ENCODE data around the gene CRHBP. TPM values are rescaled to one million over a fixed set of nuclear protein-coding genes. Genes with fewer than 3 reads are reported as not detected.
"Not testable (repeated sequence)": the region's sequence is repeated elsewhere in the genome, so short reads cannot be mapped to it uniquely, and the experiment has no call there.

CRHBP gene, protein sequence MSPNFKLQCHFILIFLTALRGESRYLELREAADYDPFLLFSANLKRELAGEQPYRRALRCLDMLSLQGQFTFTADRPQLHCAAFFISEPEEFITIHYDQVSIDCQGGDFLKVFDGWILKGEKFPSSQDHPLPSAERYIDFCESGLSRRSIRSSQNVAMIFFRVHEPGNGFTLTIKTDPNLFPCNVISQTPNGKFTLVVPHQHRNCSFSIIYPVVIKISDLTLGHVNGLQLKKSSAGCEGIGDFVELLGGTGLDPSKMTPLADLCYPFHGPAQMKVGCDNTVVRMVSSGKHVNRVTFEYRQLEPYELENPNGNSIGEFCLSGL
- total RNA-seq: under 1 TPM in 1 of 2 experiments, not detected in 1; 0.20 TPM

DNA sequence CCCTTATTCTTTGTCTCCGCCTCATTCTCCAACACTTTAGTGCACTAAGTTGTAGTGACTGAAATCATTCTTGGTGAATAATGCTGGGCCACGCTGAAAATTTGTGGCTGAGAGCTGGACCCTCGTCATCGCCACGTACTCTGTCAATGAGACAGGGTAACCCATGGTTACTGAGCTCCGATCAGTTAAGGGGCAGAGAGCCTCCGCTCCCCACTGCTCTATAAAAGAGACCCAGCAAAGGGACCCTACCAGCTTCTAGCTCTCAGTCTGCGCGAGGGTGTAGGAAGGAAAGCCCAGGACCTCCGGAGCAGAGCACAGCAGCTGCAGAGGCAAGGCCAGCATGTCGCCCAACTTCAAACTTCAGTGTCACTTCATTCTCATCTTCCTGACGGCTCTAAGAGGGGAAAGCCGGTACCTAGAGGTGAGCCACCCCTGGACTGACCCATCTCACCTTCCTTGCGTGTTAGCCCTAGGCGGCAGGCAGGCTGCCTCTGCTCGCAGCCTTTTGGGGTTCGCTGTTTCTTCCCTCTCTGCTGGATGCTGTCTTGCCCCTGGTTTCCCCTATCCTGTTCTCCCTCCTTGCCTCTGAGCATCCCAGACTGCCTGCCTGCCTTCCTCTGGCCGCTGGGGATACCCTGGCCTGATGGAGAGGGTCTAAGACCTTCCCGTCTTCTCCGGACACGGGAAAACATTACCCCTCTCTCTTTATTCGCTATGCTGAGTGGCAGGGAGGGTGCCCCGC, at the start of gene CRHBP:
CRHBP (plus strand) TSS at position 251 of the 742 bp plus-strand sequence; CDS start at position 341, 90 bp downstream.
- H3K36me3 Mint-ChIP-seq: no peaks in the 10 kb centered on the region
- peaks cover 77% of the 10 kb centered on the region for H3K27me3 Mint-ChIP-seq
- DNase-seq: no peak
- no peak within 1 kb of the TSS for H3K27ac Mint-ChIP-seq
- no peaks in the 10 kb centered on the region for H3K4me1 Mint-ChIP-seq
- POLR2A ChIA-PET: no interaction called here
- peak within 1 kb of the TSS; percentile 48 for H3K4me3 Mint-ChIP-seq
- no peak for ATAC-seq (ENCODE audit: low read depth)
- H3K9me3 Mint-ChIP-seq: no peaks in the 10 kb centered on the region

DNA sequence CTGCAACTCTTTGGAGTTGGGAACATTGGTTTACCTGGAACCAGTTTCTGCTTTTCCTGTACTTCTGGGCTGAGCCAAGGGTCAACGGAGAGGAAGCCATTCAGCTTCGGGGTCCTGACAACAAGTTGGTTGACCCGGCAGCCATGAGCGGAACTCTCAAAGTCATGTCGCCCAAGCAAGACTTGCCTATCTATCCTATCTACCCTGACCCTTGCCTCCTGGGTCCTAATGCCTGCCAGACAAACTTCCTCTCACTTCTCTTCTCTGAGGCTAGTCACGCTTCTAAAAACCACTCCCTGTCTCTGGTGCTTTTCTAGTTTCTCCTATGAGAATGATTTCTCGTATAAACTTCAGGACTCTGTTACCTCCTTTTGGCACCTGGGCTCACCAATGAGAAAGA, 44.7 kb upstream of the CRHBP start:
- H3K4me1 Mint-ChIP-seq: no peaks in the 10 kb centered on the region
- DNase-seq (no peak), ATAC-seq (ENCODE audit: low read depth) (no peak)
- H3K9me3 Mint-ChIP-seq: peaks cover 1% of the 10 kb centered on the region
- H3K27ac Mint-ChIP-seq: no peak overlapping the region
- no peak overlapping the region for H3K4me3 Mint-ChIP-seq
- peaks cover 3% of the 10 kb centered on the region for H3K27me3 Mint-ChIP-seq
- POLR2A ChIA-PET: no interaction called here
- H3K36me3 Mint-ChIP-seq: peaks cover 1% of the 10 kb centered on the region

DNA sequence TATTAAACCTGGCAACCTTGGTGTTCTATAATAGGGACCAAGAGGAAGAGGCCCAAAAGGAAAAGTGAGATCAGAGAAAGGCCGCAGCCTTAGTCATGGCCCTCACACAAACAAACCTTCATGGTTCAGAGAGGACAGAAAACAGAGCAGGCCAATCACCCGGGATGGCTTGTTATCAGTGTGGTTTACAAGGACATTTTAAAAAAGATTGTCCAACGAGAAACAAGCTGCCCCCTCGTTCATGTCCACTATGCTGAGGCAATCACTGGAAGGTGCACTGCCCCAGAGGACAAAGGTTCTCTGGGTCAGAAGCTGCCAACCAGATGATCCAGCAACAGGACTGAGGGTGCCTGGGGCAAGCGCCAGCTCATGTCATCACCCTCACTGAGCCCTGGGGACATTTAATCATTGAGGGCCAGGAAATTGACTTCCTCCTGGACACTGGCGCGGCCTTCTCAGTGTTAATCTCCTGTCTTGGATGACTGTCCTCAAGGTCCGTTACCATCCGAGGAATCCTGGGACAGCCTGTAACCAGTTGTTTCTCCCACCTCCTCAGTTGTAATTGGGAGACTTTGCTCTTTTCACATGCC, 42.4 kb upstream of the CRHBP start:
- H3K4me3 Mint-ChIP-seq; DNase-seq; POLR2A ChIA-PET; H3K9me3 Mint-ChIP-seq; H3K27ac Mint-ChIP-seq; H3K4me1 Mint-ChIP-seq; H3K36me3 Mint-ChIP-seq; ATAC-seq (ENCODE audit: low read depth); H3K27me3 Mint-ChIP-seq: not testable (repeated sequence)

DNA sequence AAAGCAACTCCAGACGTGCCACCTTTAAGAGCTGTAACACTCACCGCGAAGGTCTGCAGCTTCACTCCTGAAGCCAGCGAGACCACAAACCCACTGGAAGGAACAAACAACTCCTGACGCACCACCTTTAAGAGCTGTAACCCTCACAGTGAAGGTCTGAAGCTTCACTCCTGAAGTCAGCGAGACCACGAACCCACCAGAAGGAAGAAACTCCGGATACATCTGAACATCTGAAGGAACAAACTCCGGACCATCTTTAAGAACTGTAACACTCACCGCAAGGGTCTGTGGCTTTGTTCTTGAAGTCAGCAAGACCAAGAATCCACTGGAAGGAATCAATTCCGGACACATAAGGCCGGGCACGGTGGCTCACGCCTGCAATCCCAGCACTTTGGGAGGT, 38.2 kb upstream of the CRHBP start:
- H3K4me3 Mint-ChIP-seq; H3K27ac Mint-ChIP-seq; ATAC-seq (ENCODE audit: low read depth); H3K9me3 Mint-ChIP-seq; H3K4me1 Mint-ChIP-seq; POLR2A ChIA-PET; DNase-seq; H3K27me3 Mint-ChIP-seq; H3K36me3 Mint-ChIP-seq: not testable (repeated sequence)

DNA sequence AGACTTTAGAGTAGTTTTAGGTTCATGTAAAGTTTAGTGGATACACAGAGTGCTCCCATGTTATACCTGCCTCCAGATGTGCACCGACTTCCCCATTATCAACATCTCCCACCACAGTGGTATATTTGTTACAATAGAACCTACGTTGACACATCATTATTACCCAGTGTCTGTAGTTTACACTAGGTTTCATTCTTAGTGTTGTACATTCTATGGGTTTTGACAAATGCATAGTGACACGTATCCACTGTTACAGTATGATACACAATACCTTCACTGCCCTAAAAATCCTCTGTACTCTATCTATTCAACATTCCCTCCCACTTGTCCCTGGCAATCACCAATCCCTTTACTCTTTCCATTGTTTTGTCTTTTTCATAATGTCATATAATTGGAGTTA, 34.3 kb upstream of the CRHBP start:
- no peak overlapping the region for H3K4me3 Mint-ChIP-seq
- H3K4me1 Mint-ChIP-seq: peaks cover 3% of the 10 kb centered on the region
- ATAC-seq (ENCODE audit: low read depth) (no peak), DNase-seq (no peak)
- peaks cover 4% of the 10 kb centered on the region for H3K36me3 Mint-ChIP-seq
- H3K9me3 Mint-ChIP-seq: peaks cover 4% of the 10 kb centered on the region
- H3K27ac Mint-ChIP-seq: no peak overlapping the region
- POLR2A ChIA-PET: no interaction called here
- H3K27me3 Mint-ChIP-seq: peaks cover 9% of the 10 kb centered on the region

DNA sequence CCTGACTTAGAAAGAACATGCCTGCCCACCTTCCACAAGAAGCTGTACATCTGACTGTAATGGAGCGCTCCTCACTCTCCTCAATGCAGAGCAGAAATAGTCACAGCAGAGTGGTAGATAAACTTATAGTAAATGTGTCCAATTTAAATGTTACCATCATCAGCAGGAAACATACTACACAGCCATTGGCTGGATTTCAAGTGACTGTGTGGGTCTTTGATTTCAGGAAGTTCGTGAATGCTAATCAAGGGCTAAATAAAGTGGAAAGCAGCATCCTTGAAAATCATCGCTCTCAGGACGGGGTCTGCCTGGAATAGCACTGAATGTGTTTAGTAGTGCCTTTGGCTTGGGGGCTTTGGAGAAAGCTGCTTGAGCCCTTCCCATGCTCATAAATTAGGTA, 32.4 kb upstream of the CRHBP start:
- no peaks in the 10 kb centered on the region for H3K4me1 Mint-ChIP-seq
- H3K36me3 Mint-ChIP-seq: no peaks in the 10 kb centered on the region

DNA sequence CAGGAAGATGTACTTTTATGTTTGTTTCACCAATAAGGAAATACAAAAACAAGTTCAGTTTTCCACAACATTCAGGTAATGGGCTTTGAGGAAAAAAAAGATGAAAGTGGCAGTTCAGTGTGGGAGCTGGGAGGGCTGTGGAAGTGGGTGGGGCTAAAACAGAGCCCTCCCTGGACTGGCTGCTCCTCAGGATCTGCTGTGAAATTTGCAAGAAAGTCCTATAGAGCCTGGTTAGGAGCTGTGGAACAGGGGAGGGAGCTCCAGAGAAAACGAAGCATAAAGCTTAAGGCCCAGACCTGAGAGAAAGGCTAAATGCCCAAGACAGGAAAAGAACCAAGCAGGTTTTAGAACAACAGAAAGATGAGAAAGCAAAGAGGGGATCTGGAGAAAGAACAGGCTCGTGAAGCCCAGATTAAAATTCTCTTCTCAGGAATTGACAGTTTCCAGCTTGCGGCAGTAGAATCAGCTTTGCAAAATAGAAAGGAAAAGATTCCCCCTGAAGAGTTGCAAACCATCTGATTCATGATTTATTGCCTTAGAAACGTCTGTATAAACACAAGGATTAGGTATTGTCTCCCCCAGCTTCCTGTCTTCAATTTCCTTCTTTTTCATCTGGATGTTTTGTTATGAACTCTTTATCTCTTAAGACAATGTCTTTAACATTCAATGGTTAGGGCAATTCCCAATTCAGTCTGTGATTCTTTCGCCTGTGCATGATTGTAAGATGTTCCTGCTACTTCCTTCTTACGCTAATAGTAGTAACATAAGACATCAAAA, 26.3 kb upstream of the CRHBP start:
- H3K27me3 Mint-ChIP-seq: peaks cover 9% of the 10 kb centered on the region
- H3K27ac Mint-ChIP-seq: no peak overlapping the region
- H3K4me1 Mint-ChIP-seq: no peaks in the 10 kb centered on the region
- POLR2A ChIA-PET: no interaction called here
- no peak for ATAC-seq (ENCODE audit: low read depth)
- no peaks in the 10 kb centered on the region for H3K9me3 Mint-ChIP-seq
- DNase-seq: no peak
- H3K4me3 Mint-ChIP-seq: no peak overlapping the region
- no peaks in the 10 kb centered on the region for H3K36me3 Mint-ChIP-seq

More for the DNA sequence above, 32.4 kb upstream of the CRHBP start:
- POLR2A ChIA-PET: no interaction called here
- Mint-ChIP-seq H3K4me3 (no peak overlapping the region), H3K27ac (no peak overlapping the region), H3K27me3 (peaks cover 9% of the 10 kb centered on the region), H3K9me3 (no peaks in the 10 kb centered on the region)
- ATAC-seq (ENCODE audit: low read depth): no peak
- no peak for DNase-seq

DNA sequence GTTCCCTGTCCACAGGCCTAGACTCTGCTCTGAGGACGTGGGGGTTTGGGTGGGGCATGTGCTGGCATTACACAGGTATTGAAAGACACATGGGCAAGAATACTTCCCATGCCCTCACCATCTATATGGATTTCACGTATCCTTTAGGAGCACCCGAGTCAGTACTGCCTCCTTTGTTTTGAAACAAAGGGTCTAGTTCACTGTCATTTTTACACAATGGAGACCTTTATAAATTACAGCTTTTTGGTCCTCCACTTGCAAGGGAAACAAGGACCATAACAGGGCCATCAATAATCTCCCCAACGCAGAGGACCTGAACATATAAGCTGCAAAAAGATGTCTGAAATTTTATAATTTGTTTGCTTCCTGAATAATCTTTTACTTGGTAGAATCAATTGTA, 24.9 kb upstream of the CRHBP start:
- peaks cover 13% of the 10 kb centered on the region for H3K27me3 Mint-ChIP-seq
- POLR2A ChIA-PET: no interaction called here
- no peak for DNase-seq
- no peak overlapping the region for H3K4me3 Mint-ChIP-seq
- H3K36me3 Mint-ChIP-seq: no peaks in the 10 kb centered on the region
- H3K27ac Mint-ChIP-seq: no peak overlapping the region
- H3K4me1 Mint-ChIP-seq: no peaks in the 10 kb centered on the region
- H3K9me3 Mint-ChIP-seq: no peaks in the 10 kb centered on the region
- ATAC-seq (ENCODE audit: low read depth): no peak

DNA sequence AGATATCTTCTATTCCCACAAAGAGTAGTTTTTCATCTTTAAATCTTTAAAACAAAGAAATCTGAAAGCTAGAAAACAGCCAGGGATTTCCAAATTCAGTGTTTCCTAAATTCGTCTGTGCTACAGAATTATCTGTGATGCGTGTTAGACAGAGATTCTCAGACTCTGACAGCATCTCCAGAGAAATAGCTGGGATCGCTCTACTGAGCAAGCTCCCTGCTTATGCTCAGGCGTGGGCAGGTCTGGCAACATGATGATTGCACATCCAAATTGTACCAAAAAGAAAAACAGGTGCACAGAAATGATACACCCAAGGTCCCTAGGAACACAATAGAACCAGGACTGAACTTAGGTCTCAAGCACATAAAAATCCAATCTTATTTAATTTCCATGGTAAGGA, 22.8 kb upstream of the CRHBP start:
- Mint-ChIP-seq H3K9me3 (no peaks in the 10 kb centered on the region), H3K4me1 (no peaks in the 10 kb centered on the region), H3K4me3 (no peak overlapping the region), H3K27me3 (peaks cover 24% of the 10 kb centered on the region), H3K27ac (no peak overlapping the region), H3K36me3 (no peaks in the 10 kb centered on the region)
- ATAC-seq (ENCODE audit: low read depth) (no peak), DNase-seq (no peak)
- POLR2A ChIA-PET: no interaction called here

DNA sequence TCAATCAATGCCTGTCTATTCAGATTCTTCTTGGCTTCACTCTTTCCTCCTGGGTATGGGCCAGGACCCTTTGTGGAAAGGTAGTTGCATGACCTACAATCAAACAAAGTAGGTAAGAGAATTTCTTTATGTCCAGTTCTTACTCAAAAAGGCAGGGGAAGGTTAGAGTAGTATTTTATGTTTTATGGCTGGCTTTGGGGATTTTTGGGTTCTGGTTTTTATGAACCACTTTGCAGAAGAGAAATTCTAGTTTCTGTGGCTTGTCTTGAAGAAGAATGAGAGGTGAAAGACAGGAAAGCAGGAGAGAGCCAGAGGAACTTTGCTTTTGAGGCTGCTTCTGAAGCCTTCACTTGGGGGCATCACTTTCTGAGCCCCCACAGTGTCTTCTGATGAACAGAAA, 14.7 kb upstream of the CRHBP start:
- DNase-seq (no peak), ATAC-seq (ENCODE audit: low read depth) (no peak)
- POLR2A ChIA-PET: no interaction called here
- peaks cover 20% of the 10 kb centered on the region for H3K27me3 Mint-ChIP-seq
- no peaks in the 10 kb centered on the region for H3K36me3 Mint-ChIP-seq
- no peak overlapping the region for H3K4me3 Mint-ChIP-seq
- H3K9me3 Mint-ChIP-seq: peaks cover 4% of the 10 kb centered on the region
- peak overlapping the region; percentile 37 for H3K27ac Mint-ChIP-seq
- H3K4me1 Mint-ChIP-seq: peaks cover 1% of the 10 kb centered on the region

DNA sequence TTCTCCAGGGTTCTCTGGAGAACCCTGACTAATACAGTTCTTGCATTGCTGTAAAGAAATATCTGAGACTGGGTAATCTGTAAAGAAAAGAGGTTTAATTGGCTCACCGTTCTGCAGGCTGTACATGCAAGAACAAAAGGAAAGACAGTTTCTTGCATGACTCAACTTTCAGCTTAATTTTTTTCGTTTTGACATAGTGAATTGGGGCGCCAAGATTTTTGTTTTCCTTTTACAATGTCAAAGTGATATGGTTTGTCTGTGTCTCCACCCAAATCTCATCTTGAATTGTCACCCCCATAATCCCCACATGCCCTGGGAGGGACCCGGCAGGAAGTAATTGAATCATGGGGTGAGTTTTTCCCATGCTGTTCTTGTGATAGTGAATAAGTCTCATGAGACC, 11.8 kb upstream of the CRHBP start:
- Mint-ChIP-seq H3K36me3 (no peaks in the 10 kb centered on the region), H3K27ac (no peak overlapping the region), H3K4me1 (peaks cover 1% of the 10 kb centered on the region), H3K9me3 (peaks cover 1% of the 10 kb centered on the region), H3K27me3 (peaks cover 21% of the 10 kb centered on the region), H3K4me3 (no peak overlapping the region)
- POLR2A ChIA-PET: no interaction called here
- ATAC-seq (ENCODE audit: low read depth): no peak
- DNase-seq: no peak

DNA sequence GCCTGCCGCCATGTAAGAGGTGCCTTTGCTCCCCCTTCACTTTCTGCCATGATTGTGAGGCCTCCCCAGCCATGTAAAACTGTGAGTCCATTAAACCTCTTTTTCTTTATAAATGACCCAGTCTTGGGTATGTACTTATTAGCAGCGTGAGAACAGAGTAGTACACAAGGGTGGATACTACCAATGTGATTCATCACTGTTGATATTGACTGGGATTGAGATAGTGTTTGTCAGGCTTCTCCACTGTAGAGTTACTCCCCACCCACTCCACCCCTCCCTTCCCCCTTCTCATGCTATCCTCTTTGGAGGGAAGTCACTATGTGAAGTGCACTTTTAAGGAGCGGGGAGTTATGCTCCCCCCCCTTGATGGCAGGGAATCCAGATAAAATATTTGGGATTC, 11.4 kb upstream of the CRHBP start:
- ATAC-seq (ENCODE audit: low read depth) (no peak), DNase-seq (no peak)
- Mint-ChIP-seq H3K4me3 (no peak overlapping the region), H3K4me1 (peaks cover 1% of the 10 kb centered on the region), H3K27me3 (peaks cover 25% of the 10 kb centered on the region), H3K27ac (no peak overlapping the region), H3K9me3 (peaks cover 1% of the 10 kb centered on the region), H3K36me3 (no peaks in the 10 kb centered on the region)
- POLR2A ChIA-PET: no interaction called here

DNA sequence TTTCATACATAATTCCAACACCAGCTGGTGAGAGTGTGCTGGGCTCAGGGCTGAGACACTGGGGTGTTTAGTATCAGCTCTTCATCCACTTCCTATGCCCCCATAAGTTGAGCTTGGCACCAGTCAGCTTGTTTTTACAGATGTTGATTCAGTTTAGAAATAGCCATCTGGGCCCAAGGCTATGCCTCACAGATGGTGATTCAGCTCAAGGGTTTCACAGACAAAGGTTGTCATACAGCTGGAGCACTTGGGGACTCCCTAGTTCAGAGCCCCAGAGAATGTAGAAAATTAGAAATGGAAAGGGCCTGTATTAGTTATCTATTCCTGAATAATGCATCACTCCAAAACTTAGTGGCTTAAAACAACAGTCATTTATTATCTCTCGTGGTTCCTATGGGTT, 10.3 kb upstream of the CRHBP start:
- peaks cover 1% of the 10 kb centered on the region for H3K9me3 Mint-ChIP-seq
- H3K27ac Mint-ChIP-seq: no peak overlapping the region
- H3K4me1 Mint-ChIP-seq: peaks cover 1% of the 10 kb centered on the region
- H3K4me3 Mint-ChIP-seq: no peak overlapping the region
- POLR2A ChIA-PET: interaction anchor here (0.7 kb wide), 1 partner anchor 124 kb away, joined by 4 read pairs; no protein-coding TSS in a partner anchor
- ATAC-seq (ENCODE audit: low read depth) (no peak), DNase-seq (no peak)
- peaks cover 30% of the 10 kb centered on the region for H3K27me3 Mint-ChIP-seq
- no peaks in the 10 kb centered on the region for H3K36me3 Mint-ChIP-seq

All from activated naive CD8-positive, alpha-beta T cell treated with anti-CD3 and anti-CD28 coated beads, Interleukin-2, amount 10 ng/mL, durations not matched to agents 7 days and 5 days (primary cell).